Esophagus squamous epithelium (tissue), 4 donors: ENCODE data around the gene RASA2.

Experiments used
- CTCF ChIP-seq, 6 experiments: fragments of 450-650 bp in 4 of 6; fragments of 200-600 bp in 2 of 6; sonication (generic) in 2 of 6; IDR thresholded peaks; one replicate each; pipeline ENCODE4 v1.5.1; 2016 to 2019; ENCODE audit warnings: antibody characterized with exemption in 6 of 6, mild to moderate bottlenecking in 4 of 6, moderate library complexity in 4 of 6
- POLR2A ChIP-seq, 4 donors: fragments of 450-650 bp; IDR thresholded peaks; one replicate each; pipeline ENCODE4 v1.6.1; 2017; ENCODE audit warnings: antibody characterized with exemption in 4 of 4, mild to moderate bottlenecking in 4 of 4, moderate library complexity in 3 of 4

- no peak for TF ChIP-seq CTCF (IDR thresholded peaks at IDR 0.05)
- no peak for TF ChIP-seq POLR2A (IDR thresholded peaks at IDR 0.05)
Measured at GRCh38 chr3:141486496-141486745, 406 bp upstream of the RASA2 start.
